Keratinocyte (primary cell): ENCODE data around the gene PRKAR2A. TPM values are rescaled to one million over a fixed set of nuclear protein-coding genes. Genes with fewer than 3 reads are reported as not detected.

ENCODE experiments used
- DNase-seq: peaks from one replicate; pipeline ENCODE4 v3.0.0-alpha.2; 2011; ENCODE audit warnings: low read depth, missing footprints, low spot score
- FAIRE-seq: peaks from 2 replicates; lab custom pipeline; 2011; peaks lifted over from hg19 to GRCh38; lab: Jason Lieb, UNC
- H2AFZ ChIP-seq: 2 replicates; pipeline ENCODE4 v1.6.0; 2012; ENCODE audit warnings: low read length, control low read depth, inconsistent platforms; ENCODE audit not compliant: control insufficient read depth
- H3K27ac ChIP-seq: 2 replicates; pipeline ENCODE4 v1.5.1; 2011; ENCODE audit warnings: low read length; ENCODE audit not compliant: control insufficient read depth, insufficient read depth
- H3K27me3 ChIP-seq: 3 replicates; pipeline ENCODE4 v1.6.0; 2011; ENCODE audit warnings: low read length; ENCODE audit not compliant: control insufficient read depth, insufficient read depth; ENCODE audit errors: extremely low read depth
- H3K36me3 ChIP-seq, 2 experiments: 2 replicates in 1 of 2; 3 replicates in 1 of 2; pipeline ENCODE4 v1.5.1; 2011; ENCODE audit warnings: low read length in 2 of 2, mild to moderate bottlenecking in 1 of 2; ENCODE audit not compliant: control insufficient read depth in 2 of 2, insufficient read depth in 2 of 2; ENCODE audit errors: extremely low read depth in 1 of 2
- H3K4me1 ChIP-seq: 3 replicates; pipeline ENCODE4 v1.5.1; 2011; ENCODE audit warnings: low read length; ENCODE audit not compliant: control insufficient read depth, insufficient read depth; ENCODE audit errors: extremely low read depth
- H3K4me2 ChIP-seq: 3 replicates; pipeline ENCODE4 v1.6.0; 2011; ENCODE audit warnings: low read depth, low read length; ENCODE audit not compliant: control insufficient read depth, insufficient read depth; ENCODE audit errors: extremely low read depth
- H3K4me3 ChIP-seq, 3 experiments: fragments of 200-600 bp in 1 of 3; sonication (generic) in 1 of 3; 2 replicates in 2 of 3; 3 replicates in 1 of 3; pipeline ENCODE4 v1.5.1; 2011 to 2016; ENCODE audit warnings: low read length in 3 of 3, mild to moderate bottlenecking in 3 of 3, control low read depth in 2 of 3, inconsistent platforms in 1 of 3, low read depth in 1 of 3, mixed read lengths in 1 of 3, mixed run types in 1 of 3, moderate library complexity in 1 of 3; ENCODE audit not compliant: control insufficient read depth in 2 of 3, insufficient read depth in 2 of 3; ENCODE audit errors: extremely low read depth in 1 of 3
- H3K79me2 ChIP-seq: 2 replicates; pipeline ENCODE4 v1.6.0; 2012; ENCODE audit warnings: low read length; ENCODE audit not compliant: control insufficient read depth, insufficient read depth
- H3K9ac ChIP-seq: 3 replicates; pipeline ENCODE4 v1.6.0; 2011; ENCODE audit warnings: low read length; ENCODE audit not compliant: control insufficient read depth, insufficient read depth; ENCODE audit errors: extremely low read depth
- H3K9me1 ChIP-seq: 3 replicates; pipeline ENCODE4 v1.6.0; 2011; ENCODE audit warnings: low read length; ENCODE audit not compliant: control insufficient read depth, insufficient read depth; ENCODE audit errors: extremely low read depth
- H3K9me3 ChIP-seq: 2 replicates; pipeline ENCODE4 v1.5.1; 2012; ENCODE audit warnings: low read depth, low read length; ENCODE audit not compliant: control insufficient read depth
- H4K20me1 ChIP-seq: 3 replicates; pipeline ENCODE4 v1.6.0; 2011; ENCODE audit warnings: low read length; ENCODE audit not compliant: control insufficient read depth, insufficient read depth; ENCODE audit errors: extremely low read depth
- EZH2 ChIP-seq: IDR thresholded peaks from one replicate; pipeline ENCODE4 v1.6.1; 2012; ENCODE audit warnings: inconsistent platforms, mild to moderate bottlenecking, low read length, moderate library complexity
- dilution Hi-C: fragments of 300-500 bp; cut with MboI; formaldehyde crosslinking; loops from one replicate; pipeline ENCODE4 v1.7.0; 2020; ENCODE audit warnings: low sequenced_read_pairs; ENCODE audit not compliant: extremely low pct_ligation_motif_present
- polyA plus RNA-seq, 5 experiments: library from polyadenylated mRNA; depleted of rRNA in 3 of 5; stranded (reverse) in 3 of 5; stranded (forward) in 1 of 5; unstranded in 1 of 5; fragments of >200 nt; gene quantifications; 1 replicate in 1 of 5; 2 replicates in 3 of 5; 3 replicates in 1 of 5; pipeline versions ENCODE4 v1.2.1 to v1.2.3, GENCODE V29; 2011 to 2012; ENCODE audit warnings: missing spikeins in 2 of 5, low read depth in 1 of 5, low replicate concordance in 1 of 5
- TF ChIP-seq, protein P1 (sequence below), 3 experiments: IDR thresholded peaks in 1 of 3; conservative IDR thresholded peaks in 1 of 3; optimal IDR thresholded peaks in 1 of 3; 2 replicates in 2 of 3; 3 replicates in 1 of 3; pipeline versions ENCODE3 to v1.5.1; 2011; ENCODE audit warnings: low read length in 3 of 3, mild to moderate bottlenecking in 3 of 3, moderate library complexity in 2 of 3, control low read depth in 1 of 3, inconsistent platforms in 1 of 3; ENCODE audit not compliant: insufficient read depth in 2 of 3; ENCODE audit errors: extremely low read depth in 1 of 3

The PRKAR2A gene
- polyA plus RNA-seq, 1 donor (not counting 4 experiments of a cell fraction or from before 2014, with no cell fraction given), result 23.2 TPM

DNA sequence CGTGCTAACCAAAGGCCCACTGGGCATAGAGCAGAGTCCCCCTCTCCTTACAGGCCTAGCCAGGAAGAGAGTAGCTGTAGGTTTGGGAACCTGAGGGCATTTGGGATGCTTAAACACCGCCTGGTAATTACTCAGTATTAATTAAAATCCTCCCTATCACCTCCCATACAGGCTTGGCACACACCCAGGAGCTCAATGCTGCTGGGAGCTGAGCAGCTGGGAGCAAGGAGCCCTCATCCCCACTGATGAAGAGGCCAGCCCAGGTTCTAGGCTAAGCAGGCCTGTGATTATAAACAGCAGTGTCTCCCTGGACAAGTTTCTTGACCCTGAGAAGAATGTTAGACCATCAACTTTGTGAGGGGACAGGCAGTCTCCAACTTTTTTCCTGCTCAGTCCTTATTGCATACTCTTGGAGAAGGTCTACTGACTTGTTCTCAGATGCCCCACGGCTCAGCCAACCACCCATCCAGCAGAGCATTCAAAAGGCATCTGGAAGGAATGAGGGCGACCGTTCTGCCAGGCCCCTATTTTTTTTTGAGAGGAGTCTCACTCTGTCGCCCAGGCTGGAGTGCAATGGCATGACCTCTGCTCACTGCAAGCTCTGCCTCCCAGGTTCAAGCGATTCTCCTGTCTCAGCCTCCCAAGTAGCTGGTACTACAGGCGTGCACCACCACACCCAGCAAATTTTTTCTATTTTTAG lies 1.3 kb upstream of the PRKAR2A start:
- Histone ChIP-seq H3K36me3 (no peaks in the 10 kb centered on the region), H3K9ac (no peak overlapping the region), H2AFZ (no peak overlapping the region), H3K4me1 (peaks cover 8% of the 10 kb centered on the region), H3K4me2 (no peak overlapping the region), H4K20me1 (peaks cover 2% of the 10 kb centered on the region), H3K9me3 (no peaks in the 10 kb centered on the region), H3K79me2 (peaks cover 16% of the 10 kb centered on the region), H3K27me3 (no peaks in the 10 kb centered on the region), H3K4me3 (no peak overlapping the region), H3K27ac (no peak overlapping the region), H3K9me1 (peaks cover 2% of the 10 kb centered on the region)
- DNase-seq (no peak), FAIRE-seq (no peak)
- dilution Hi-C loops, result no loop called here
- no peak for TF ChIP-seq EZH2
- TF ChIP-seq, protein P1, sequence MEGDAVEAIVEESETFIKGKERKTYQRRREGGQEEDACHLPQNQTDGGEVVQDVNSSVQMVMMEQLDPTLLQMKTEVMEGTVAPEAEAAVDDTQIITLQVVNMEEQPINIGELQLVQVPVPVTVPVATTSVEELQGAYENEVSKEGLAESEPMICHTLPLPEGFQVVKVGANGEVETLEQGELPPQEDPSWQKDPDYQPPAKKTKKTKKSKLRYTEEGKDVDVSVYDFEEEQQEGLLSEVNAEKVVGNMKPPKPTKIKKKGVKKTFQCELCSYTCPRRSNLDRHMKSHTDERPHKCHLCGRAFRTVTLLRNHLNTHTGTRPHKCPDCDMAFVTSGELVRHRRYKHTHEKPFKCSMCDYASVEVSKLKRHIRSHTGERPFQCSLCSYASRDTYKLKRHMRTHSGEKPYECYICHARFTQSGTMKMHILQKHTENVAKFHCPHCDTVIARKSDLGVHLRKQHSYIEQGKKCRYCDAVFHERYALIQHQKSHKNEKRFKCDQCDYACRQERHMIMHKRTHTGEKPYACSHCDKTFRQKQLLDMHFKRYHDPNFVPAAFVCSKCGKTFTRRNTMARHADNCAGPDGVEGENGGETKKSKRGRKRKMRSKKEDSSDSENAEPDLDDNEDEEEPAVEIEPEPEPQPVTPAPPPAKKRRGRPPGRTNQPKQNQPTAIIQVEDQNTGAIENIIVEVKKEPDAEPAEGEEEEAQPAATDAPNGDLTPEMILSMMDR (optimal IDR thresholded peaks at IDR 0.05 in 1 of 3, IDR thresholded peaks at IDR 0.05 in 1 of 3, conservative IDR thresholded peaks at IDR 0.05 in 1 of 3; ENCODE audit: extremely low read depth in 1 of 3, insufficient read depth in 2 of 3, low read length in 3 of 3), result no peak

DNA sequence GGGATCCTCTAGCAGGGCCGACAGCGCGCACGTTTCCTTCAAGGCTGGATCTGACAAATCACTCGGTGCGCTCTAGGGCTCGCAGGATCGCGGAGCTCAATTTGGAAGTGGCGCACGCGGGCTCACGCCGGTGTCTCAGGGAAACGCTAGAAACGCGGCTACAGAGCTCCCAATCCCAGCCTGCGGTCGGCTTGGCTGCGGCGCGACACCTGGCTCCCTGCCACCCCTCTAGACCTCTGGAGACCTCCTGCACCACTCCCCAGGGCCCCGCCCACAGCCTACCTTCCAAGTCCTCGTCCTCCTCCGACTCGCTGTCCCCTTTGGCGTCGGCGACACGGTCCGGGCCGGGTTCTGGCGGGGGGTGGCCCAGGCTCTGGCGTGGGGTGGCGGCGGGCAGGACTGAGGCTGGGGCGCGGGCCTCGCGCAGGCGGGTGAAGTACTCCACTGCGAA lies 596 bp downstream of the PRKAR2A start:
- H3K27ac ChIP-seq, result peak overlapping the region; percentile 70
- peak overlapping the region; percentile 94 for H3K4me2 ChIP-seq
- dilution Hi-C loops, result no loop called here
- H3K79me2 ChIP-seq, result peaks cover 16% of the 10 kb centered on the region
- H3K4me3 ChIP-seq, result peak overlapping the region; percentile 78 to 90 (median 86)
- no peak for DNase-seq
- H3K9me1 ChIP-seq, result peaks cover 2% of the 10 kb centered on the region
- peaks cover 8% of the 10 kb centered on the region for H3K4me1 ChIP-seq
- TF ChIP-seq EZH2, result no peak
- TF ChIP-seq, protein P1 (optimal IDR thresholded peaks at IDR 0.05 in 1 of 3, IDR thresholded peaks at IDR 0.05 in 1 of 3, conservative IDR thresholded peaks at IDR 0.05 in 1 of 3; ENCODE audit: extremely low read depth in 1 of 3, insufficient read depth in 2 of 3, low read length in 3 of 3), result no peak
- H3K36me3 ChIP-seq, result no peaks in the 10 kb centered on the region
- H3K9me3 ChIP-seq, result no peaks in the 10 kb centered on the region
- peaks cover 2% of the 10 kb centered on the region for H4K20me1 ChIP-seq
- no peaks in the 10 kb centered on the region for H3K27me3 ChIP-seq
- peak; percentile 49 for FAIRE-seq
- H3K9ac ChIP-seq, result peak overlapping the region; percentile 78
- H2AFZ ChIP-seq, result peak overlapping the region; percentile 97
